A673 (cell line): Measurements from ENCODE around the gene MGAT4A.

Source experiments
- CTCF ChIP-seq: fragments of 300-800, 200-600 bp; sonication (generic); conservative IDR thresholded peaks from 2 replicates; pipeline ENCODE4 v1.5.1; 2017; ENCODE audit warnings: low read depth, mild to moderate bottlenecking, antibody characterized with exemption, low read length, moderate library complexity, mixed read lengths
- EZH2 ChIP-seq: fragments of 200-600 bp; sonication (generic); IDR thresholded peaks from 2 replicates; pipeline ENCODE4 v1.6.1; 2017; ENCODE audit warnings: borderline replicate concordance, low read depth, mild to moderate bottlenecking, mixed read lengths, antibody characterized with exemption, low read length; ENCODE audit not compliant: poor library complexity, severe bottlenecking

GRCh38 chr2:98614024-98614739 is 116.8 kb downstream of the MGAT4A start:
- TF ChIP-seq EZH2: no peak
- no peak for TF ChIP-seq CTCF
